ENCODE results near the gene WDR43. TPM values are rescaled to one million over a fixed set of nuclear protein-coding genes. Genes with fewer than 3 reads are reported as not detected.

The WDR43 gene
- total RNA-seq, 1 experiment from 2014 or later = 141 TPM

- Histone ChIP-seq H3K4me3 (no peak overlapping the region), H3K36me3 (peaks cover 48% of the 10 kb centered on the region), H3K9me3 (no peaks in the 10 kb centered on the region), H3K27me3 (no peaks in the 10 kb centered on the region)
- DNase-seq = no peak
Measured at GRCh38 chr2:28949617-28950305, 55.3 kb downstream of the WDR43 start.

- peaks cover 35% of the 10 kb centered on the region for H3K36me3 ChIP-seq
- no peaks in the 10 kb centered on the region for H3K9me3 ChIP-seq
- no peak for DNase-seq
- no peak overlapping the region for H3K4me3 ChIP-seq
- no peaks in the 10 kb centered on the region for H3K27me3 ChIP-seq
Measured at GRCh38 chr2:28950941-28951630, 56.6 kb downstream of the WDR43 start.

GRCh38 chr2:28951910-28952835, 57.7 kb downstream of the WDR43 start:
- Histone ChIP-seq H3K36me3 (peaks cover 24% of the 10 kb centered on the region), H3K27me3 (no peaks in the 10 kb centered on the region), H3K9me3 (no peaks in the 10 kb centered on the region), H3K4me3 (no peak overlapping the region)
- DNase-seq = no peak

- no peaks in the 10 kb centered on the region for H3K9me3 ChIP-seq
- DNase-seq = no peak
- peaks cover 17% of the 10 kb centered on the region for H3K36me3 ChIP-seq
- no peaks in the 10 kb centered on the region for H3K27me3 ChIP-seq
- no peak overlapping the region for H3K4me3 ChIP-seq
Measured at GRCh38 chr2:28952836-28953211, 58.4 kb downstream of the WDR43 start.

- DNase-seq = no peak
- H3K4me3 ChIP-seq = no peak overlapping the region
- H3K27me3 ChIP-seq = no peaks in the 10 kb centered on the region
- H3K9me3 ChIP-seq = no peaks in the 10 kb centered on the region
- H3K36me3 ChIP-seq = no peaks in the 10 kb centered on the region; the same call in 1 of the 2 replicates
Measured at GRCh38 chr2:28955467-28955866, 61.0 kb downstream of the WDR43 start.

GRCh38 chr2:28956415-28956826, 62.0 kb downstream of the WDR43 start:
- peak; percentile 36 for DNase-seq
- peak overlapping the region; percentile 19 for H3K4me3 ChIP-seq
- H3K9me3 ChIP-seq = no peaks in the 10 kb centered on the region
- H3K36me3 ChIP-seq = no peaks in the 10 kb centered on the region; the same call in 1 of the 2 replicates
- no peaks in the 10 kb centered on the region for H3K27me3 ChIP-seq

GRCh38 chr2:28956890-28957289, 62.4 kb downstream of the WDR43 start:
- Histone ChIP-seq H3K36me3 (no peaks in the 10 kb centered on the region; the same call in 1 of the 2 replicates), H3K9me3 (no peaks in the 10 kb centered on the region), H3K27me3 (no peaks in the 10 kb centered on the region), H3K4me3 (peak overlapping the region; percentile 19)
- no peak for DNase-seq

- no peaks in the 10 kb centered on the region for H3K27me3 ChIP-seq
- H3K4me3 ChIP-seq = no peak overlapping the region
- H3K36me3 ChIP-seq = no peaks in the 10 kb centered on the region; the same call in 1 of the 2 replicates
- H3K9me3 ChIP-seq = no peaks in the 10 kb centered on the region
- DNase-seq = peak; percentile 64
Measured at GRCh38 chr2:28958689-28959088, 64.2 kb downstream of the WDR43 start.

GRCh38 chr2:28960401-28960800, 65.9 kb downstream of the WDR43 start:
- Histone ChIP-seq H3K27me3 (no peaks in the 10 kb centered on the region), H3K4me3 (no peak overlapping the region), H3K36me3 (no peaks in the 10 kb centered on the region; the same call in 1 of the 2 replicates), H3K9me3 (no peaks in the 10 kb centered on the region)
- DNase-seq = no peak

- Histone ChIP-seq H3K27me3 (no peaks in the 10 kb centered on the region), H3K36me3 (no peaks in the 10 kb centered on the region; the same call in 1 of the 2 replicates), H3K9me3 (no peaks in the 10 kb centered on the region), H3K4me3 (no peak overlapping the region)
- DNase-seq = no peak
Measured at GRCh38 chr2:28962505-28962904, 68.0 kb downstream of the WDR43 start.

- no peak overlapping the region for H3K4me3 ChIP-seq
- H3K36me3 ChIP-seq = no peaks in the 10 kb centered on the region
- peaks cover 5% of the 10 kb centered on the region; the same call in 1 of the 2 replicates for H3K9me3 ChIP-seq
- no peak for DNase-seq
- no peaks in the 10 kb centered on the region for H3K27me3 ChIP-seq
Measured at GRCh38 chr2:28970464-28971160, 76.1 kb downstream of the WDR43 start.

- no peak overlapping the region for H3K4me3 ChIP-seq
- DNase-seq = no peak
- peaks cover 5% of the 10 kb centered on the region; the same call in 1 of the 2 replicates for H3K9me3 ChIP-seq
- no peaks in the 10 kb centered on the region for H3K27me3 ChIP-seq
- no peaks in the 10 kb centered on the region for H3K36me3 ChIP-seq
Measured at GRCh38 chr2:28972778-28973335, 78.4 kb downstream of the WDR43 start.

- H3K27me3 ChIP-seq = no peaks in the 10 kb centered on the region
Measured at GRCh38 chr2:28974252-28974651, 79.8 kb downstream of the WDR43 start.

GRCh38 chr2:28975671-28976070, 81.2 kb downstream of the WDR43 start:
- Histone ChIP-seq H3K9me3 (peaks cover 5% of the 10 kb centered on the region; the same call in 1 of the 2 replicates), H3K4me3 (no peak overlapping the region), H3K36me3 (no peaks in the 10 kb centered on the region), H3K27me3 (no peaks in the 10 kb centered on the region)
- DNase-seq = no peak

More at GRCh38 chr2:28974252-28974651, 79.8 kb downstream of the WDR43 start:
- Histone ChIP-seq H3K4me3 (no peak overlapping the region), H3K9me3 (peaks cover 5% of the 10 kb centered on the region; the same call in 1 of the 2 replicates), H3K36me3 (no peaks in the 10 kb centered on the region)
- no peak for DNase-seq

- Histone ChIP-seq H3K9me3 (peaks cover 5% of the 10 kb centered on the region; the same call in 1 of the 2 replicates), H3K4me3 (no peak overlapping the region), H3K36me3 (no peaks in the 10 kb centered on the region), H3K27me3 (no peaks in the 10 kb centered on the region)
- DNase-seq = no peak
Measured at GRCh38 chr2:28976584-28976983, 82.1 kb downstream of the WDR43 start.
